ENCODE results near the gene TNS3. TPM values are rescaled to one million over a fixed set of nuclear protein-coding genes. Genes with fewer than 3 reads are reported as not detected.
"Not testable (repeated sequence)": the region's sequence is repeated elsewhere in the genome, so short reads cannot be mapped to it uniquely, and the experiment has no call there.

The TNS3 gene
- total and polyA plus RNA-seq, 2 donors (not counting 3 experiments of a cell fraction or from before 2014, with no cell fraction given): 10.4 to 45.1 TPM

DNA sequence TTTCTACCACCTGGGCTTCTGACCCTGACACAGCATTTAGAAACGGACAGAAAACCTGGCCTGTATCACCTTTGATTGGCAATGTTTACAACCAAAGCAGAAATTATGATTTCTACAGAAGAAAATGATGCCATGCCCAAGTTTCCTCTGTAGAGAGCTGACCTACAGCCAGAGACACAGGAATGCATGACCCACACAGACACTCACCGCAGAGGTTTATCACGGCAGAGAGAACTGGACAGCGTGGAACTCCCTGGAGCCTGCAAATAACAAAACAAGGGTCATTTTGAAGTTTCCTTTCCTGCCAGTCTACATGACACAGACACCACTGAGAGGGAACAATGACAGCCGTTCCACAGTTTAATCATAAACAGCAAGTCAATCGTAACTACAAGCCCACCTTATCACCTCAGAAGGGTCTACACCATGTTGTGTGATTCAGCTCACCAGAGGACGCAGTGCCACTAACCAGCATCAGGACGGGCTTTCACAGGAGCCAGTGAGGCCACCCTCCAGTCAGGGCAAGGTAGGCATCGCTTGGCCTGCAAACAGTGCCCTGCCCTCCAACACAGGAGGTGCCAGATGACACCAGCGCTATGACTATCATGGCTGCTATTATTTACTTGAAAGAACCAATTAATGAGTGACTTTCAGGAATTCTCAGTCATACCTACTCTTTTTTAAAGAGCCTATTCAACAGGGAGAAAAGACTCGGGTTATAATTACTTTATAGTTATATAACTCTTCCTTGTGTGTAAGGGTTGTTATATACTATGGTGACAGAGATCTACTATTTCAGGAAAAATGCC is 139.9 kb downstream of the TNS3 start:
- H3K4me2 ChIP-seq (ENCODE audit: insufficient read depth, low read length): no peak overlapping the region
- no peaks in the 10 kb centered on the region for H3K9me3 ChIP-seq (replicated peaks; ENCODE audit: control insufficient read depth, insufficient read depth, low read length)
- dilution Hi-C loops (cut with MboI; ENCODE audit: extremely low pct_ligation_motif_present, low sequenced_read_pairs) (no loop called here), intact Hi-C loops (cut with micrococcal nuclease) (no loop called here)
- peaks cover 0 to 2% of the 10 kb centered on the region in 2 experiments for H3K36me3 ChIP-seq (ENCODE audit: control insufficient read depth in 2 of 2, extremely low read depth in 1 of 2, insufficient read depth in 2 of 2, low read length in 2 of 2)
- POLR2A ChIA-PET: no interaction called here
- no peak overlapping the region for H3K27ac ChIP-seq (ENCODE audit: insufficient read depth, low read depth, low read length)
- no peaks in the 10 kb centered on the region for H4K20me1 ChIP-seq (replicated peaks; ENCODE audit: control insufficient read depth, extremely low read depth, insufficient read depth, low read length)
- H3K9ac ChIP-seq (replicated peaks; ENCODE audit: extremely low read depth, insufficient read depth, low read length): no peak overlapping the region
- no peak overlapping the region for H2AFZ ChIP-seq (ENCODE audit: low read depth, low read length)
- DNase-seq (ENCODE audit: low read depth, low spot score) (no peak), FAIRE-seq (no peak)
- no peak overlapping the region for H3K4me3 ChIP-seq (replicated peaks in 1 of 3; ENCODE audit: insufficient read depth in 1 of 3, low read depth in 1 of 3, low read length in 3 of 3)
- no TSS peak for BruUV-seq (replicated peaks)
- H3K79me2 ChIP-seq (ENCODE audit: control insufficient read depth, insufficient read depth, low read length): peaks cover 34% of the 10 kb centered on the region
- no peak for TF ChIP-seq GATA2 (IDR thresholded peaks at IDR 0.05; ENCODE audit: insufficient read depth, insufficient read length, low read depth, low read length)
- TF ChIP-seq POLR2AphosphoS5 (IDR thresholded peaks at IDR 0.05; ENCODE audit: insufficient read depth, low read depth, low read length): no peak
- no peak for TF ChIP-seq EZH2 (IDR thresholded peaks at IDR 0.05; ENCODE audit: borderline replicate concordance, low read depth, low read length, severe bottlenecking)
- no peak for TF ChIP-seq POLR2A (IDR thresholded peaks at IDR 0.05; ENCODE audit: low read depth, low read length)
- TF ChIP-seq FOS (IDR thresholded peaks at IDR 0.05; ENCODE audit: borderline replicate concordance, insufficient read depth, low read length): no peak
- CTCF ChIA-PET: no interaction called here
- H3K27me3 ChIP-seq (ENCODE audit: control insufficient read depth in 2 of 2, insufficient read depth in 2 of 2, low read length in 2 of 2): no peaks in the 10 kb centered on the region
- no peaks in the 10 kb centered on the region for H3K9me1 ChIP-seq (replicated peaks; ENCODE audit: control insufficient read depth, extremely low read depth, insufficient read depth, low read length)
- no peaks in the 10 kb centered on the region for H3K4me1 ChIP-seq (ENCODE audit: control insufficient read depth, extremely low read depth, insufficient read depth, low read length)

DNA sequence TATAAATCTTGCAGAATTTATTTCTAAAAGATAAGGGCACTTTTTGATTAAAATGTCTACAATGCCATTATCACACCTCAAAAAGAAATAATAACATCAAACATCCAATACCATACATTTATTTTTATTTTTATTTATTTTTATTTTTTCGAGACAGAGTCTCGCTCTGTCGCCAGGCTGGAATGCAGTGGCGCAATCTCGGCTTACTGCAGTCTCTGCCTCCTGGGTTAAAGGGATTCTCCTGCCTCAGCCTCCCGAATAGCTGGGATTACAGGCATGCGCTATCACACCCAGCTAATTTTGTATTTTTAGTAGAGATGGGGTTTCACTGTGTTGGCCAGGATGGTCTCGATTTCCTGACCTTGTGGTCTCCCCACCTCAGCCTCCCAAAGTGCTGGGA is 140.9 kb downstream of the TNS3 start:
- CTCF ChIA-PET; intact Hi-C loops (cut with micrococcal nuclease): not testable (repeated sequence)

More for the DNA sequence above, 140.9 kb downstream of the TNS3 start:
- POLR2A ChIA-PET; FAIRE-seq; H2AFZ ChIP-seq (ENCODE audit: low read depth, low read length); H3K9me1 ChIP-seq (replicated peaks; ENCODE audit: control insufficient read depth, extremely low read depth, insufficient read depth, low read length); H3K4me3 ChIP-seq (replicated peaks in 1 of 3; ENCODE audit: insufficient read depth in 1 of 3, low read depth in 1 of 3, low read length in 3 of 3); H3K27ac ChIP-seq (ENCODE audit: insufficient read depth, low read depth, low read length); H3K4me1 ChIP-seq (ENCODE audit: control insufficient read depth, extremely low read depth, insufficient read depth, low read length); H3K27me3 ChIP-seq (ENCODE audit: control insufficient read depth in 2 of 2, insufficient read depth in 2 of 2, low read length in 2 of 2); DNase-seq (ENCODE audit: low read depth, low spot score); H3K36me3 ChIP-seq (ENCODE audit: control insufficient read depth in 2 of 2, extremely low read depth in 1 of 2, insufficient read depth in 2 of 2, low read length in 2 of 2); H3K9me3 ChIP-seq (replicated peaks; ENCODE audit: control insufficient read depth, insufficient read depth, low read length); H4K20me1 ChIP-seq (replicated peaks; ENCODE audit: control insufficient read depth, extremely low read depth, insufficient read depth, low read length); BruUV-seq (replicated peaks); dilution Hi-C loops (cut with MboI; ENCODE audit: extremely low pct_ligation_motif_present, low sequenced_read_pairs); H3K9ac ChIP-seq (replicated peaks; ENCODE audit: extremely low read depth, insufficient read depth, low read length); H3K4me2 ChIP-seq (ENCODE audit: insufficient read depth, low read length): not testable (repeated sequence)
- peaks cover 32% of the 10 kb centered on the region for H3K79me2 ChIP-seq (ENCODE audit: control insufficient read depth, insufficient read depth, low read length)

All from endothelial cell of umbilical vein (primary cell).